ENCODE results near the gene NR6A1.

NR6A1 gene

GRCh38 chr9:124559871-124560270 lies 211.2 kb downstream of the NR6A1 start:
- no peak for DNase-seq

GRCh38 chr9:124558777-124559470 lies 212.2 kb downstream of the NR6A1 start:
- DNase-seq = no peak

DNA sequence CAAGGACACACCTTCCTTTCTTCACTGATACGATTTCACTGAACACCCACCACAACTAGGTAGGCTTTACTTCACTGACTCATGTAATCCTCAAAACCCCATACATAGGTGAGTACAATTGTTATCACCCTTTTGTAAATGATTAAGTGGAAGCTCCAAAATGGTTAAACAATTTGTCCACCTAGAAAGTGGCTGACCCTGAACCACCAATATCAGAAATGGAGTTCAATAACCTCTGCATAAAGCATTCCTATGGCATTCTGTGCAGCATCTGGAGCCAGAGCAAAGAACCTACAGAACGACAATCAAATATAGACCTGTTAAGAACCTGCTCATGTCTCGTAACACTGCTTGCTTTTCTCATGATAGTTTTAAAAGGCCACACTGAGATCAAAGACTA lies 213.2 kb downstream of the NR6A1 start:
- no peak for DNase-seq

- no peak for DNase-seq
These were observed 216.1 kb downstream of the NR6A1 start for GRCh38 chr9:124555043-124555442.

- no peak for DNase-seq
These were observed 217.4 kb downstream of the NR6A1 start for GRCh38 chr9:124553738-124554137.

DNA sequence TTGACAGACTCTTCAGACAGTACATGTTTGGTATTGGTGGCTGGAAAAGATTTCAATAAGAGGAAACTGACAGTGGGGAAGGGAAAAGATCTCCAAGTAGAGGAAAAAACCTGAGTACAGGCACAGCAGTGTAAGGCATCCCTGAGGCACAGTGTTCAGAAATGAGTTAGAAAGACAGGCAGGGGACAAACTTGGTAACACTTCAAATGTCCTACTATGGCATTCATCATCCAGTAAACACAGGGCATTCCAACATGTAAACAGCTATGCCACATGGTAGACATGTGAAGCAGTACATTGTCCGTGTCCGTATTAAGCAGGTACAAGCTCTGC lies 218.9 kb downstream of the NR6A1 start:
- DNase-seq = no peak

DNA sequence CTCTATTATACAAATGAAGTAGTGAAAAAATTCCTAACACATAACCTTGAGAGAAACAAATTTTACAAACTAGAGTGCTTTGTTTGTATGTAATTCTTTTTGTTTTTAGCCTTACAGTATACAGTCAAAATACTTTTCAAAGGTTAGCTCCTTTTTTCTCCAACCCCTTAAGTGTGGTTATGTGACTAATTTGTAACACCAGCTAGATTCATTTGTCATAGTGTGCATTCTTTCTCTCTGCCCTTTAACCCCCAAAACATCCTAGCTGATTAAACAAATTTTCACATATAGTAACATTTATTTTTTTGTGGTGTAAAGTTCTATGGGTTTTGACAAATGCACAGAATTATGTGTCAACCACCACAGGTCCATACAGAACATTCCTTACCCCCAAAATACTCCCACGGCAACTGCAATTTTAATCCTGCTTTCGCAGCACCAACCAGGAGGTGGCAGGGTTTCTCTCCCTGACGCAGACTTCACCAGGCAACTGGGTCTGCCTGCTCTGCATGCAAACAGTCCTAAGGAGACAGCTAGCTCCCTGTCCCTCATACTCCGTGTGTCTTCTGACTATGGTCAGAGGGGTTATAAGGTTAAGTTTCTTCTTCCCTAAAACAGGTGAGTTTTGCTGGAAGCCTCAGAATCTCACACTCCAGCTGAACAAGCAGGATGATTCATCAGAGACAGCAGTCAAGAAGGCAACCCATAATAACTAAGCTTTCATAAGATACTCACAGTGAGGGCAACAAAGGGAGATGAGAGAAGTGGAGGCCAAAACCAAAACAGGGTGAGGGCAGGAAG lies 219.4 kb downstream of the NR6A1 start:
- peak; percentile 32 to 47 for DNase-seq

DNA sequence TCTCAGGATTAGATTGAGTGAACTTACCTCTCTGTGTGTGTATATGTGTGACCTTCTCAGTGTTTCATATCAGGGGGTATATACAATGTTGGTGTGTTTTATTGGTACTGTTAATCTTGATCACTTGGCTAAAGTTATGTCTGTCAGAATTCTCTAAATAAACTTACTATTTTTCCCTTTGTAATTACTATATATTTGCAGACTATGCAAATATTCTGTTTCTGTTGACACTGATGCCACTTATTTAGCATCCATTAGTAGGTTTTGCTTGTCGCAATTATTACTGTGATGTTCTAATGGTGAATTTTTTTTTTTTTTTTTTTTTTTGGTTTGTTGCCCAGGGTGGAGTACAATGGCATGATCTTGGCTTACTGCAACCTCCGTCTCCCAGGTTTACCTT lies 221.0 kb downstream of the NR6A1 start:
- no peak for DNase-seq

GRCh38 chr9:124549016-124549415 lies 222.1 kb downstream of the NR6A1 start:
- no peak for DNase-seq

GRCh38 chr9:124544535-124544934 lies 226.6 kb downstream of the NR6A1 start:
- DNase-seq = no peak

DNA sequence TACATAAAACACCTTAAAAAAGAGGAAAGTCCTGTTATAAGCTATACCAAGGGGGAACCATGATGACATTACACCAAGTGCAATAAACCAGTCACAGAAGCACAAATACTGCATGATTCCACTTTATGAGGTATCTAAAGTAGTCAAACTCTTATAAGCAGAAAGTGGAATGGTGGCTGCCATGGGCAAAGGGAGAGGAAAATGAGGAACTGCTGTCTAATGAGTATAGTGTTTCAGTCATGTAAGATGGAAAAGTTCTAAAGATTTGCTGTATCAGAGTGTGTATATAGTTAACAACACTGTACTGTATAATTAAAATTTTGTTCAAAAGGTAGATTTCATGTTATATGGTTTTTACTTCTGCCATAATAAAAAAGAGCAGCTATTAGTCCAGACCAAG lies 229.3 kb downstream of the NR6A1 start:
- DNase-seq = no peak

GRCh38 chr9:124537926-124538325 lies 233.2 kb downstream of the NR6A1 start:
- DNase-seq = no peak

DNA sequence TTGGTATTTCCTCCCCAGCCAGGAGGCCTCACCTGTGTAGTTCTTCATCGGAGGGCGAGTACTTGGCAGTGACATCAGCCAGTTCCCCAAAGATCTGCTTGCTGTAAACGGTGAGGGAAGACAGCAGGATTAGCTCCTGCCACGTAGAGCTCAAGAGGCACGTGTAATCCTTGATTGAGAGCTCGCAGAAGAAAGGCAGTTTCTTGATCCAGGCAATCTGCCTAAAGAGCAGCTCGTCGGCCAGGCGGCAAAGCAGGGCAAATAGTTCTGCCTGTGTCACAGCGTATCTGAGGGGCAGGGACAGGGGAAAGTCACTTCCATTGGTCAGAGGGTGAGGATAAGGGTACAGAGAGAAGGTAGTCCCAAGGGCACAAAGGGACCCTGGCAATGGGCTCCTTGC lies 235.3 kb downstream of the NR6A1 start:
- DNase-seq = no peak

GRCh38 chr9:124532897-124533296 lies 238.2 kb downstream of the NR6A1 start:
- DNase-seq = no peak

DNA sequence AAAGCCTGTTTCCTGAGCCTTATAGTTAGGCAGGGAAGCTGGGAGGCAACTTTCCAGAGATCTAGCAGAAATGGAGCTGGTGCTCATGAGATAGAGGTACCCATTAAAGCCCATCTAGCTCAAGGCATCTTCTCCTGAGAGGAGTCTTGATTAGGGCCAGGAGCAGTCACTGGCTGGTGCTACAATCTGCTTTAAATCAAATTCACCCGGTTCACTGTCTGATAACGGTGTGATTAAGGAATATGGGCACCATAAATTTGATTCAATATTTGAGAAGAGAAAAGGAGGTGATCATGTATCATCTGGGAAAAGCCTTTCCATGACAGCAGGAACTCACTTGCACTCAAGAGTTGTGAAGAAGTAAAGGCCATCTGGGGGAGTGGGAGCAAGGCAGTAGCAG lies 240.0 kb downstream of the NR6A1 start:
- no peak for DNase-seq

- DNase-seq = no peak
These were observed 240.9 kb downstream of the NR6A1 start for GRCh38 chr9:124530246-124530645.

DNA sequence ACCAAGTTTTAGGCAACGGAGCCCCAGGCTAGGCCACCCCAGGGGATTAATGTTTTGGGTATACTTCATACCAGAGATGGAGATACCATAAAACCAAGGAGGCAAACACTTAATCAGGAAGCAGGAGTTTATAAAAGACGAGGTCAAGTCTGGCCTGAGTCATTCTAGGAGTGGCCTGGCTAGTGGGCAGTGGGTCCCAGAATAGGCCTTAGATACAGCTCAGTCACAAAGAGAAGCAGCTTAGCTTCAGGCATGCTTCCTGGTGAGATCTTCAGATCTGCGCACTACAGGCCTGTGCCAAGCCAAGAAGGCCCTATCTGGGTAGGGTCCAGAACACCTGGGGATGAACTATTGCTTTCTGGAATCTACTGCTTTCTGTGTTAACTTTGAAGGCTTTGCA lies 243.3 kb downstream of the NR6A1 start:
- DNase-seq = no peak

- no peak for DNase-seq
These were observed 244.9 kb downstream of the NR6A1 start for GRCh38 chr9:124526174-124526573.

- DNase-seq = no peak
These were observed 248.7 kb downstream of the NR6A1 start for GRCh38 chr9:124522121-124523098.

- no peak for DNase-seq
These were observed 250.0 kb downstream of the NR6A1 start for GRCh38 chr9:124521142-124521541.

- DNase-seq = no peak
These were observed 250.9 kb downstream of the NR6A1 start for GRCh38 chr9:124520206-124520596.

GRCh38 chr9:124518116-124518515 lies 253.0 kb downstream of the NR6A1 start:
- no peak for DNase-seq

DNA sequence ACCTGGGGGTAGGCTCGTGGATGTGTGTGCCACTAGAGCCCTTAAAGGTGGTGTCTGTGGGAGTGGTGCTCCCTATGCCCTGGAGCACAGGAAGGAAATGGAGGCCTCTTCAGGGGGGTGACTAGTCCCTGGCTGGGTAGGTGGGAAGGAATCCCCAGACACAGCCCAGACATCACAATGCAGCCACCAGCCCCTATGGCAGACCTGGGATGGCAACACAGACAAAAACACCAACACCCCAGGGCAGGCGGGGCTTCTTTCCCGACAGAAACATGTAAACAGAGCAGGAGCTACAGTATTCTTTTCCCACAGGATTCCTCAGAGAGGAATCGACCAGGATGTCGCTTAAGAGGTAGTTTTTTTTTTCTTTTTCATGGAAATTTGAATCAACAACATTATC lies 253.5 kb downstream of the NR6A1 start:
- DNase-seq = no peak

GRCh38 chr9:124514874-124515273 lies 256.2 kb downstream of the NR6A1 start:
- no peak for DNase-seq

Measured in AML-193 (cell line).